HEK293 (cell line): ENCODE results near the gene CLGN.

Experiments used
- CTCF ChIP-seq: fragments of 450-650 bp; formaldehyde crosslinking; IDR thresholded peaks from 2 replicates; pipeline ENCODE4 v1.5.1; 2016; ENCODE audit warnings: missing biosample characterization, missing genetic modification characterization
- MYNN ChIP-seq: fragments of 450-650 bp; formaldehyde crosslinking; IDR thresholded peaks from 2 replicates; pipeline ENCODE4 v1.5.1; 2016; ENCODE audit warnings: missing biosample characterization, missing genetic modification characterization, borderline replicate concordance
- PRDM2 ChIP-seq: fragments of 450-650 bp; formaldehyde crosslinking; IDR thresholded peaks from 2 replicates; pipeline ENCODE4 v1.5.1; 2016; ENCODE audit warnings: missing biosample characterization, missing genetic modification characterization, borderline replicate concordance
- ZNF423 ChIP-seq: fragments of 450-650 bp; formaldehyde crosslinking; IDR thresholded peaks from 2 replicates; pipeline ENCODE4 v1.5.1; 2016; ENCODE audit warnings: missing biosample characterization, missing genetic modification characterization

- TF ChIP-seq CTCF (tag by site-specific recombination) (no peak), PRDM2 (tag by site-specific recombination) (no peak), ZNF423 (tag by site-specific recombination) (no peak), MYNN (tag by site-specific recombination) (no peak)
Observed at GRCh38 chr4:140355288-140355687, 72.2 kb downstream of the CLGN start.
